Measurements from ENCODE around the gene IL17C. TPM values are rescaled to one million over a fixed set of nuclear protein-coding genes. Genes with fewer than 3 reads are reported as not detected.

The IL17C gene
- total and polyA plus RNA-seq, 9 donors: not detected

- Histone ChIP-seq H3K4me1 (ENCODE audit: control insufficient read depth, insufficient read depth, low read length) (peaks cover 35% of the 10 kb centered on the region), H3K4me3 (ENCODE audit: low read length) (no peak overlapping the region), H3K36me3 (ENCODE audit: control insufficient read depth, insufficient read depth, low read length) (no peaks in the 10 kb centered on the region), H3K27me3 (ENCODE audit: control insufficient read depth, insufficient read depth, low read length) (peaks cover 58% of the 10 kb centered on the region), H3K9me3 (replicated peaks; ENCODE audit: control insufficient read depth, low read depth, low read length) (no peaks in the 10 kb centered on the region), H3K27ac (ENCODE audit: low read length) (no peak overlapping the region)
- DNase-seq: no peak
- 65% methylated on average over 13 of the region's 15 CpGs for WGBS (ENCODE audit: insufficient coverage)
Measured at GRCh38 chr16:88684569-88685155, 46.3 kb downstream of the IL17C start.

- Histone ChIP-seq H3K27me3 (ENCODE audit: control insufficient read depth, insufficient read depth, low read length) (peaks cover 58% of the 10 kb centered on the region), H3K27ac (ENCODE audit: low read length) (no peak overlapping the region), H3K4me1 (ENCODE audit: control insufficient read depth, insufficient read depth, low read length) (peaks cover 35% of the 10 kb centered on the region), H3K9me3 (replicated peaks; ENCODE audit: control insufficient read depth, low read depth, low read length) (no peaks in the 10 kb centered on the region), H3K36me3 (ENCODE audit: control insufficient read depth, insufficient read depth, low read length) (no peaks in the 10 kb centered on the region), H3K4me3 (ENCODE audit: low read length) (peak overlapping the region; percentile 44)
- 5% methylated on average over 10 of the region's 33 CpGs for WGBS (ENCODE audit: insufficient coverage)
- DNase-seq: no peak
Measured at GRCh38 chr16:88685156-88686061, 47.0 kb downstream of the IL17C start.

GRCh38 chr16:88686062-88686438 is 47.7 kb downstream of the IL17C start:
- no peaks in the 10 kb centered on the region for H3K9me3 ChIP-seq (replicated peaks; ENCODE audit: control insufficient read depth, low read depth, low read length)
- peak overlapping the region; percentile 44 for H3K4me3 ChIP-seq (ENCODE audit: low read length)
- WGBS (ENCODE audit: insufficient coverage): 0% methylated on average over 23 of the region's 25 CpGs
- peaks cover 35% of the 10 kb centered on the region for H3K4me1 ChIP-seq (ENCODE audit: control insufficient read depth, insufficient read depth, low read length)
- DNase-seq: no peak
- H3K36me3 ChIP-seq (ENCODE audit: control insufficient read depth, insufficient read depth, low read length): no peaks in the 10 kb centered on the region
- no peak overlapping the region for H3K27ac ChIP-seq (ENCODE audit: low read length)
- peaks cover 58% of the 10 kb centered on the region for H3K27me3 ChIP-seq (ENCODE audit: control insufficient read depth, insufficient read depth, low read length)

GRCh38 chr16:88686439-88687253 is 48.3 kb downstream of the IL17C start, which contains the start of gene SNAI3:
TSS of gene SNAI3 (minus strand) at chr16:88686507. CDS start at chr16:88686406, 101 bp downstream.
- Histone ChIP-seq H3K4me3 (ENCODE audit: low read length) (peak within 1 kb of the TSS; percentile 44), H3K27me3 (ENCODE audit: control insufficient read depth, insufficient read depth, low read length) (peaks cover 55% of the 10 kb centered on the region), H3K9me3 (replicated peaks; ENCODE audit: control insufficient read depth, low read depth, low read length) (no peaks in the 10 kb centered on the region), H3K27ac (ENCODE audit: low read length) (peak within 1 kb of the TSS; percentile 71), H3K4me1 (ENCODE audit: control insufficient read depth, insufficient read depth, low read length) (peaks cover 35% of the 10 kb centered on the region), H3K36me3 (ENCODE audit: control insufficient read depth, insufficient read depth, low read length) (no peaks in the 10 kb centered on the region)
- peak; percentile 81 for DNase-seq
- 2% methylated on average over 65 of the region's 65 CpGs for WGBS (ENCODE audit: insufficient coverage)

GRCh38 chr16:88687254-88687576 is 48.8 kb downstream of the IL17C start:
- Histone ChIP-seq H3K4me1 (ENCODE audit: control insufficient read depth, insufficient read depth, low read length) (peaks cover 33% of the 10 kb centered on the region), H3K27ac (ENCODE audit: low read length) (peak overlapping the region; percentile 71), H3K36me3 (ENCODE audit: control insufficient read depth, insufficient read depth, low read length) (no peaks in the 10 kb centered on the region), H3K27me3 (ENCODE audit: control insufficient read depth, insufficient read depth, low read length) (peaks cover 50% of the 10 kb centered on the region), H3K4me3 (ENCODE audit: low read length) (no peak overlapping the region), H3K9me3 (replicated peaks; ENCODE audit: control insufficient read depth, low read depth, low read length) (no peaks in the 10 kb centered on the region)
- DNase-seq: no peak
- WGBS (ENCODE audit: insufficient coverage): 46% methylated on average over 4 of the region's 10 CpGs

- H3K27ac ChIP-seq (ENCODE audit: low read length): peak overlapping the region; percentile 65
Measured at GRCh38 chr16:88687676-88688012, 49.3 kb downstream of the IL17C start.

GRCh38 chr16:88688013-88688778 is 49.8 kb downstream of the IL17C start:
- Histone ChIP-seq H3K27me3 (ENCODE audit: control insufficient read depth, insufficient read depth, low read length) (peaks cover 49% of the 10 kb centered on the region), H3K4me3 (ENCODE audit: low read length) (no peak overlapping the region), H3K9me3 (replicated peaks; ENCODE audit: control insufficient read depth, low read depth, low read length) (no peaks in the 10 kb centered on the region), H3K4me1 (ENCODE audit: control insufficient read depth, insufficient read depth, low read length) (peaks cover 33% of the 10 kb centered on the region), H3K27ac (ENCODE audit: low read length) (peak overlapping the region; percentile 65), H3K36me3 (ENCODE audit: control insufficient read depth, insufficient read depth, low read length) (no peaks in the 10 kb centered on the region)
- 33% methylated on average over 22 of the region's 28 CpGs for WGBS (ENCODE audit: insufficient coverage)
- peak; percentile 44 for DNase-seq

More at GRCh38 chr16:88687676-88688012, 49.3 kb downstream of the IL17C start:
- WGBS (ENCODE audit: insufficient coverage): no CpG with 5 or more reads among the region's 3 CpGs
- no peak for DNase-seq
- Histone ChIP-seq H3K36me3 (ENCODE audit: control insufficient read depth, insufficient read depth, low read length) (no peaks in the 10 kb centered on the region), H3K9me3 (replicated peaks; ENCODE audit: control insufficient read depth, low read depth, low read length) (no peaks in the 10 kb centered on the region), H3K4me1 (ENCODE audit: control insufficient read depth, insufficient read depth, low read length) (peaks cover 33% of the 10 kb centered on the region), H3K27me3 (ENCODE audit: control insufficient read depth, insufficient read depth, low read length) (peaks cover 49% of the 10 kb centered on the region), H3K4me3 (ENCODE audit: low read length) (no peak overlapping the region)

Other genes starting within 250 kb of the IL17C start
- 0.89 TPM for gene ZFPM1, start 185.3 kb upstream of the IL17C start, total RNA-seq
- 1 to 10 TPM in 7 of 8 donors, under 1 TPM in 1; 0.93 to 3.3 (median 1.7) TPM for gene ZFPM1, start 185.3 kb upstream of the IL17C start, polyA plus RNA-seq (ENCODE audit: insufficient read depth in 1 of 8, insufficient read length in 8 of 8, low replicate concordance in 1 of 8)
- gene ZC3H18, start 68.2 kb upstream of the IL17C start, total RNA-seq: 9.2 TPM
- gene ZC3H18, start 68.2 kb upstream of the IL17C start, polyA plus RNA-seq (ENCODE audit: insufficient read depth in 1 of 8, insufficient read length in 8 of 8, low replicate concordance in 1 of 8): 10 to 100 TPM; 25.8 to 34.8 (median 31.5) TPM
- gene CYBA, start 12.5 kb downstream of the IL17C start, total RNA-seq: 67.0 TPM
- 10 to 100 TPM; 41.9 to 69.3 (median 49.0) TPM for gene CYBA, start 12.5 kb downstream of the IL17C start, polyA plus RNA-seq (ENCODE audit: insufficient read depth in 1 of 8, insufficient read length in 8 of 8, low replicate concordance in 1 of 8)
- 27.9 TPM for gene MVD, start 24.5 kb downstream of the IL17C start, total RNA-seq
- gene MVD, start 24.5 kb downstream of the IL17C start, polyA plus RNA-seq (ENCODE audit: insufficient read depth in 1 of 8, insufficient read length in 8 of 8, low replicate concordance in 1 of 8): 10 to 100 TPM; 26.9 to 45.2 (median 35.5) TPM
- 7.0 TPM for gene SNAI3, start 47.9 kb downstream of the IL17C start, total RNA-seq
- 10 to 100 TPM in 1 of 8 donors, 1 to 10 TPM in 7; 3.8 to 11.8 (median 7.4) TPM for gene SNAI3, start 47.9 kb downstream of the IL17C start, polyA plus RNA-seq (ENCODE audit: insufficient read depth in 1 of 8, insufficient read length in 8 of 8, low replicate concordance in 1 of 8)
- gene RNF166, start 67.8 kb downstream of the IL17C start, total RNA-seq: 17.6 TPM
- 10 to 100 TPM; 13.9 to 21.8 (median 18.4) TPM for gene RNF166, start 67.8 kb downstream of the IL17C start, polyA plus RNA-seq (ENCODE audit: insufficient read depth in 1 of 8, insufficient read length in 8 of 8, low replicate concordance in 1 of 8)
- gene CTU2, start 67.9 kb downstream of the IL17C start, total RNA-seq: 9.5 TPM
- 10 to 100 TPM; 12.2 to 17.0 (median 13.5) TPM for gene CTU2, start 67.9 kb downstream of the IL17C start, polyA plus RNA-seq (ENCODE audit: insufficient read depth in 1 of 8, insufficient read length in 8 of 8, low replicate concordance in 1 of 8)
- 49.3 TPM for gene PIEZO1, start 146.6 kb downstream of the IL17C start, total RNA-seq
- gene PIEZO1, start 146.6 kb downstream of the IL17C start, polyA plus RNA-seq (ENCODE audit: insufficient read depth in 1 of 8, insufficient read length in 8 of 8, low replicate concordance in 1 of 8): 10 to 100 TPM; 48.6 to 75.6 (median 63.6) TPM
- gene CDT1, start 165.2 kb downstream of the IL17C start, total RNA-seq: 2.7 TPM
- gene CDT1, start 165.2 kb downstream of the IL17C start, polyA plus RNA-seq (ENCODE audit: insufficient read depth in 1 of 8, insufficient read length in 8 of 8, low replicate concordance in 1 of 8): 10 to 100 TPM in 7 of 8 donors, 1 to 10 TPM in 1; 7.6 to 17.3 (median 14.1) TPM
- 78.6 TPM for gene APRT, start 173.4 kb downstream of the IL17C start, total RNA-seq
- 10 to 100 TPM; 61.2 to 83.0 (median 65.9) TPM for gene APRT, start 173.4 kb downstream of the IL17C start, polyA plus RNA-seq (ENCODE audit: insufficient read depth in 1 of 8, insufficient read length in 8 of 8, low replicate concordance in 1 of 8)
- 9.8 TPM for gene GALNS, start 218.4 kb downstream of the IL17C start, total RNA-seq
- gene GALNS, start 218.4 kb downstream of the IL17C start, polyA plus RNA-seq (ENCODE audit: insufficient read depth in 1 of 8, insufficient read length in 8 of 8, low replicate concordance in 1 of 8): 10 to 100 TPM; 15.0 to 28.5 (median 21.0) TPM
- gene TRAPPC2L, start 218.6 kb downstream of the IL17C start, total RNA-seq: 52.1 TPM
- gene TRAPPC2L, start 218.6 kb downstream of the IL17C start, polyA plus RNA-seq (ENCODE audit: insufficient read depth in 1 of 8, insufficient read length in 8 of 8, low replicate concordance in 1 of 8): 10 to 100 TPM; 47.6 to 67.5 (median 52.2) TPM
- gene PABPN1L, start 228.1 kb downstream of the IL17C start, total RNA-seq: 0.04 TPM
- under 1 TPM in 5 of 8 donors, not detected in 3; 0.12 to 0.39 (median 0.15) TPM for gene PABPN1L, start 228.1 kb downstream of the IL17C start, polyA plus RNA-seq (ENCODE audit: insufficient read depth in 1 of 8, insufficient read length in 8 of 8, low replicate concordance in 1 of 8)